Left ventricle myocardium superior (tissue), 1 donor: ENCODE results near the gene GALM. TPM values are rescaled to one million over a fixed set of nuclear protein-coding genes. Genes with fewer than 3 reads are reported as not detected.

Source experiments
- total RNA-seq: library from RNA; stranded (reverse); fragmentation: NEBNext Ultra II Directional; extraction: Animal tissue kit (Norgen Biotek cat#: 25700); gene quantifications from one replicate; pipeline ENCODE4 v1.2.1, GENCODE V29; 2021
- donor health status: DM: no; HTN: yes; CAD: no; lungs with severe emphysema.

Gene GALM
- total RNA-seq, 1 donor from 2014 or later: 16.9 TPM

Other genes with a start within 250 kb of the GALM start
- gene HNRNPLL, start 63.2 kb upstream of the GALM start, total RNA-seq: 27.0 TPM
- gene SRSF7, start 85.2 kb downstream of the GALM start, total RNA-seq: 54.5 TPM
- gene GEMIN6, start 112.1 kb downstream of the GALM start, total RNA-seq: 7.8 TPM
- gene DHX57, start 209.8 kb downstream of the GALM start, total RNA-seq: 8.9 TPM
- gene MORN2, start 209.9 kb downstream of the GALM start, total RNA-seq: 20.4 TPM
- 0.10 TPM for gene ARHGEF33, start 223.8 kb downstream of the GALM start, total RNA-seq